Esophagus squamous epithelium (tissue), 4 donors: ENCODE results near the gene SMO.

ENCODE experiments used
- POLR2A ChIP-seq, 4 donors: fragments of 450-650 bp; IDR thresholded peaks; one replicate each; pipeline ENCODE4 v1.6.1; 2017; ENCODE audit warnings: antibody characterized with exemption in 4 of 4, mild to moderate bottlenecking in 4 of 4, moderate library complexity in 3 of 4
- TF ChIP-seq, protein P1 (sequence below), 6 experiments: fragments of 450-650 bp in 4 of 6; fragments of 200-600 bp in 2 of 6; sonication (generic) in 2 of 6; IDR thresholded peaks; one replicate each; pipeline ENCODE4 v1.5.1; 2016 to 2019; ENCODE audit warnings: antibody characterized with exemption in 6 of 6, mild to moderate bottlenecking in 4 of 6, moderate library complexity in 4 of 6

DNA sequence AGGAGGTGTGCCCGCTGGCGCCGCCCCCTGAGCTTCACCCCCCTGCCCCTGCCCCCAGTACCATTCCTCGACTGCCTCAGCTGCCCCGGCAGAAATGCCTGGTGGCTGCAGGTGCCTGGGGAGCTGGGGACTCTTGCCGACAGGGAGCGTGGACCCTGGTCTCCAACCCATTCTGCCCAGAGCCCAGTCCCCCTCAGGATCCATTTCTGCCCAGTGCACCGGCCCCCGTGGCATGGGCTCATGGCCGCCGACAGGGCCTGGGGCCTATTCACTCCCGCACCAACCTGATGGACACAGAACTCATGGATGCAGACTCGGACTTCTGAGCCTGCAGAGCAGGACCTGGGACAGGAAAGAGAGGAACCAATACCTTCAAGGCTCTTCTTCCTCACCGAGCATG is 23.7 kb downstream of the SMO start:
- TF ChIP-seq, protein P1, sequence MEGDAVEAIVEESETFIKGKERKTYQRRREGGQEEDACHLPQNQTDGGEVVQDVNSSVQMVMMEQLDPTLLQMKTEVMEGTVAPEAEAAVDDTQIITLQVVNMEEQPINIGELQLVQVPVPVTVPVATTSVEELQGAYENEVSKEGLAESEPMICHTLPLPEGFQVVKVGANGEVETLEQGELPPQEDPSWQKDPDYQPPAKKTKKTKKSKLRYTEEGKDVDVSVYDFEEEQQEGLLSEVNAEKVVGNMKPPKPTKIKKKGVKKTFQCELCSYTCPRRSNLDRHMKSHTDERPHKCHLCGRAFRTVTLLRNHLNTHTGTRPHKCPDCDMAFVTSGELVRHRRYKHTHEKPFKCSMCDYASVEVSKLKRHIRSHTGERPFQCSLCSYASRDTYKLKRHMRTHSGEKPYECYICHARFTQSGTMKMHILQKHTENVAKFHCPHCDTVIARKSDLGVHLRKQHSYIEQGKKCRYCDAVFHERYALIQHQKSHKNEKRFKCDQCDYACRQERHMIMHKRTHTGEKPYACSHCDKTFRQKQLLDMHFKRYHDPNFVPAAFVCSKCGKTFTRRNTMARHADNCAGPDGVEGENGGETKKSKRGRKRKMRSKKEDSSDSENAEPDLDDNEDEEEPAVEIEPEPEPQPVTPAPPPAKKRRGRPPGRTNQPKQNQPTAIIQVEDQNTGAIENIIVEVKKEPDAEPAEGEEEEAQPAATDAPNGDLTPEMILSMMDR (IDR thresholded peaks at IDR 0.05): no peak
- no peak for TF ChIP-seq POLR2A (IDR thresholded peaks at IDR 0.05)
